GM12878 (cell line): ENCODE data around the gene NFYC. TPM values are rescaled to one million over a fixed set of nuclear protein-coding genes. Genes with fewer than 3 reads are reported as not detected.

ENCODE experiments used
- BACH1 ChIP-seq: fragments of 450-650 bp; IDR thresholded peaks from 2 replicates; pipeline ENCODE4 v1.6.1; 2017; ENCODE audit warnings: mild to moderate bottlenecking, borderline replicate concordance
- CEBPZ ChIP-seq: fragments of 150-350 bp; IDR thresholded peaks from 2 replicates; pipeline ENCODE4 v1.6.1; 2016; ENCODE audit warnings: low read depth, low read length
- DPF2 ChIP-seq: fragments of 450-650 bp; IDR thresholded peaks from 2 replicates; pipeline ENCODE4 v1.6.1; 2017; ENCODE audit warnings: mild to moderate bottlenecking
- E2F4 ChIP-seq: IDR thresholded peaks from 2 replicates; pipeline ENCODE4 v1.6.1; 2012; ENCODE audit warnings: low read depth, low read length, improper control_type of control experiment
- EGR1 ChIP-seq, 2 experiments: IDR thresholded peaks; 1 replicate in 1 of 2; 2 replicates in 1 of 2; pipeline ENCODE4 v1.6.1; 2011 to 2012; ENCODE audit warnings: low read depth in 2 of 2, low read length in 2 of 2, borderline replicate concordance in 1 of 2, mild to moderate bottlenecking in 1 of 2, moderate library complexity in 1 of 2
- FOXK2 ChIP-seq: fragments of 450-650 bp; IDR thresholded peaks from 2 replicates; pipeline ENCODE4 v1.6.1; 2017; ENCODE audit warnings: mild to moderate bottlenecking, moderate library complexity
- NKRF ChIP-seq: fragments of 450-650 bp; conservative IDR thresholded peaks from 2 replicates; pipeline ENCODE4 v1.6.1; 2017; ENCODE audit warnings: mild to moderate bottlenecking, moderate library complexity
- PAX5 ChIP-seq: IDR thresholded peaks from 2 replicates; pipeline ENCODE4 v1.6.1; 2011; ENCODE audit warnings: low read depth, low read length, borderline replicate concordance
- PBX3 ChIP-seq: IDR thresholded peaks from 2 replicates; pipeline ENCODE4 v1.6.1; 2011; ENCODE audit warnings: mild to moderate bottlenecking, low read depth, low read length, moderate library complexity; ENCODE audit not compliant: insufficient replicate concordance
- PRDM15 ChIP-seq: fragments of 450-650 bp; formaldehyde crosslinking; IDR thresholded peaks from 2 replicates; pipeline ENCODE4 v1.4.0; 2020; ENCODE audit warnings: mild to moderate bottlenecking, moderate library complexity
- RB1 ChIP-seq: fragments of 450-650 bp; formaldehyde crosslinking; IDR thresholded peaks from 2 replicates; pipeline ENCODE4 v1.6.1; 2017; ENCODE audit warnings: mild to moderate bottlenecking, borderline replicate concordance
- SPI1 ChIP-seq: IDR thresholded peaks from 2 replicates; pipeline ENCODE4 v1.6.1; 2011; ENCODE audit warnings: low read depth, mild to moderate bottlenecking, low read length, moderate library complexity, borderline replicate concordance; ENCODE audit not compliant: insufficient read depth
- TAF1 ChIP-seq: IDR thresholded peaks from 2 replicates; pipeline ENCODE4 v1.6.1; 2011; ENCODE audit warnings: mild to moderate bottlenecking, low read depth, low read length, borderline replicate concordance
- TCF7 ChIP-seq: IDR thresholded peaks from 2 replicates; pipeline ENCODE4 v1.6.1; 2014; ENCODE audit warnings: antibody characterized with exemption, borderline replicate concordance
- ZNF207 ChIP-seq: fragments of 450-650 bp; IDR thresholded peaks from 2 replicates; pipeline ENCODE4 v1.6.1; 2014; ENCODE audit warnings: antibody characterized with exemption, mild to moderate bottlenecking, borderline replicate concordance
- polyA plus RNA-seq, 11 experiments: library from polyadenylated mRNA; depleted of rRNA in 4 of 11; unstranded in 6 of 11; stranded (reverse) in 5 of 11; fragments of >200 nt; fragmentation: Nextera tagmentation in 4 of 11; fragmentation: Illumina TruSeq in 1 of 11; extraction: Ambion mirVana in 4 of 11; extraction: Trizol in 1 of 11; gene quantifications; 1 replicate in 1 of 11; 2 replicates in 10 of 11; pipeline versions ENCODE4 v1.2.1 to v1.2.3, GENCODE V29; 2011 to 2016; ENCODE audit warnings: inconsistent platforms in 2 of 11, missing spikeins in 2 of 11, low read depth in 1 of 11
- total RNA-seq, 4 experiments: library from RNA; depleted of rRNA in 3 of 4; stranded (reverse); fragments of >200 nt in 3 of 4; fragmentation: Illumina TruSeq in 1 of 4; extraction: Trizol in 1 of 4; gene quantifications; 2 replicates each; pipeline versions ENCODE4 v1.2.1 to v1.2.3, GENCODE V29; 2013 to 2021

Gene NFYC
- total and polyA plus RNA-seq, 10 of the 15 experiments (the other 5 are each of a cell fraction or from before 2014, with no cell fraction given): 4.3 to 84.2 (median 58.3) TPM

- TF ChIP-seq PBX3 (no peak), NKRF (0 out of 2 replicates have a peak, but pooled peaks have one; percentile 43), RB1 (0 out of 2 replicates have a peak, but pooled peaks have one; percentile 24), PAX5 (peak; percentile 34; the same call in 1 of the 2 replicates), EGR1 (IDR thresholded peaks at IDR 0.05; ENCODE audit: borderline replicate concordance in 1 of 2, low read depth in 2 of 2, low read length in 2 of 2) (peak in 1 of 2 experiments; percentile 16; a peak in 1 of 3 replicates), SPI1 (no peak), CEBPZ (no peak), E2F4 (no peak), TAF1 (no peak), BACH1 (no peak), ZNF207 (0 out of 2 replicates have a peak, but pooled peaks have one; percentile 49), DPF2 (peak; percentile 80), FOXK2 (no peak), PRDM15 (no peak), TCF7 (no peak)
These were observed 22.6 kb upstream of the NFYC start (continued) for GRCh38 chr1:40668769-40669525.
